Measurements from ENCODE around the gene FEZF1. TPM values are rescaled to one million over a fixed set of nuclear protein-coding genes. Genes with fewer than 3 reads are reported as not detected.
A peak's percentile ranks its signal among the peaks of the same experiment; 100 is the strongest.

Gene FEZF1
- total and polyA plus RNA-seq, 8 donors: not detected

DNA sequence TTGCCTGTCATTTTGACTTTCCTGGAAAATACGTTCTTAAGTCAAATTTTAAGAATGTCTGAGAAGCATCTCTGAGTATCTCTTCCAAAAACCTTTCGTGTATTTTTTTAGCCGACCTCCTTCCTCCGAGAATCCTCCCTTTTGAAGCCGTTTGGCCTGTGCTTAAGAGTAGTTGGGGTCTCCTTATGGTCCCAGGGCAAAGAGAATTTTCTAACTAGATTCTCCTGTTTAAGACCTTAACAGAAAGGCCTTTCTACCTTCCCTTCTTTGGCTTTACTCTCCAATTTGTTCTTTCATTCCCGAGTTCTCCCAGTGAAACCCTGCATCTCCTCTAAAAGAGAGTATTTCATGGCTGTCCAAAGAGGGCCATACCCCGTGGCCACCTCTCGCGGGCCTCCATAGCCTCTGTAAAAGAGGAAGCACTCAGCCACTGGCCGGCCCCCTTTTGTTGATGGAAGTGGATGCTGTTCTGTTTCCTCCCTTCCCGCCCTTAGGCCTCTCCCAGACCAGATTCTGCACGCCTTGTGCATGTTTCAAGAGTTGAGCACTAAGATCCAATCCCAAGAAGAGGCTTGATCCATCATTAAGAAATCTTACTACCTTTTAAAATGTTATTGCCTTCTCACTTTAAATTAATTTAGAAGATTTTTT, 6.6 kb upstream of the FEZF1 start:
- H3K36me3 ChIP-seq: no peaks in the 10 kb centered on the region
- H3K27me3 ChIP-seq: peaks cover 42 to 100% (median 97%) of the 10 kb centered on the region in 3 donors
- H3K4me3 ChIP-seq: peak overlapping the region in 1 of 4 donors; percentile 59
- 27 to 46% (median 30%) methylated on average over 12 of the region's 12 CpGs for WGBS, 5 donors
- H3K4me1 ChIP-seq: peaks cover 12 to 50% (median 33%) of the 10 kb centered on the region in 4 donors
- H3K9me3 ChIP-seq: peaks cover 0 to 7% (median 0%) of the 10 kb centered on the region in 4 donors
- DNase-seq: peak in 1 of 2 donors; percentile 21
- TF ChIP-seq POLR2AphosphoS5 (IDR thresholded peaks at IDR 0.05) (no peak), EP300 (IDR thresholded peaks at IDR 0.05) (no peak), POLR2A (IDR thresholded peaks at IDR 0.05) (no peak)
- TF ChIP-seq, protein P1, sequence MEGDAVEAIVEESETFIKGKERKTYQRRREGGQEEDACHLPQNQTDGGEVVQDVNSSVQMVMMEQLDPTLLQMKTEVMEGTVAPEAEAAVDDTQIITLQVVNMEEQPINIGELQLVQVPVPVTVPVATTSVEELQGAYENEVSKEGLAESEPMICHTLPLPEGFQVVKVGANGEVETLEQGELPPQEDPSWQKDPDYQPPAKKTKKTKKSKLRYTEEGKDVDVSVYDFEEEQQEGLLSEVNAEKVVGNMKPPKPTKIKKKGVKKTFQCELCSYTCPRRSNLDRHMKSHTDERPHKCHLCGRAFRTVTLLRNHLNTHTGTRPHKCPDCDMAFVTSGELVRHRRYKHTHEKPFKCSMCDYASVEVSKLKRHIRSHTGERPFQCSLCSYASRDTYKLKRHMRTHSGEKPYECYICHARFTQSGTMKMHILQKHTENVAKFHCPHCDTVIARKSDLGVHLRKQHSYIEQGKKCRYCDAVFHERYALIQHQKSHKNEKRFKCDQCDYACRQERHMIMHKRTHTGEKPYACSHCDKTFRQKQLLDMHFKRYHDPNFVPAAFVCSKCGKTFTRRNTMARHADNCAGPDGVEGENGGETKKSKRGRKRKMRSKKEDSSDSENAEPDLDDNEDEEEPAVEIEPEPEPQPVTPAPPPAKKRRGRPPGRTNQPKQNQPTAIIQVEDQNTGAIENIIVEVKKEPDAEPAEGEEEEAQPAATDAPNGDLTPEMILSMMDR (IDR thresholded peaks at IDR 0.05): no peak
- no peak overlapping the region for H3K27ac ChIP-seq
- intact Hi-C loops (cut with DNase I; ENCODE audit: low total_unique reads): no loop called here

DNA sequence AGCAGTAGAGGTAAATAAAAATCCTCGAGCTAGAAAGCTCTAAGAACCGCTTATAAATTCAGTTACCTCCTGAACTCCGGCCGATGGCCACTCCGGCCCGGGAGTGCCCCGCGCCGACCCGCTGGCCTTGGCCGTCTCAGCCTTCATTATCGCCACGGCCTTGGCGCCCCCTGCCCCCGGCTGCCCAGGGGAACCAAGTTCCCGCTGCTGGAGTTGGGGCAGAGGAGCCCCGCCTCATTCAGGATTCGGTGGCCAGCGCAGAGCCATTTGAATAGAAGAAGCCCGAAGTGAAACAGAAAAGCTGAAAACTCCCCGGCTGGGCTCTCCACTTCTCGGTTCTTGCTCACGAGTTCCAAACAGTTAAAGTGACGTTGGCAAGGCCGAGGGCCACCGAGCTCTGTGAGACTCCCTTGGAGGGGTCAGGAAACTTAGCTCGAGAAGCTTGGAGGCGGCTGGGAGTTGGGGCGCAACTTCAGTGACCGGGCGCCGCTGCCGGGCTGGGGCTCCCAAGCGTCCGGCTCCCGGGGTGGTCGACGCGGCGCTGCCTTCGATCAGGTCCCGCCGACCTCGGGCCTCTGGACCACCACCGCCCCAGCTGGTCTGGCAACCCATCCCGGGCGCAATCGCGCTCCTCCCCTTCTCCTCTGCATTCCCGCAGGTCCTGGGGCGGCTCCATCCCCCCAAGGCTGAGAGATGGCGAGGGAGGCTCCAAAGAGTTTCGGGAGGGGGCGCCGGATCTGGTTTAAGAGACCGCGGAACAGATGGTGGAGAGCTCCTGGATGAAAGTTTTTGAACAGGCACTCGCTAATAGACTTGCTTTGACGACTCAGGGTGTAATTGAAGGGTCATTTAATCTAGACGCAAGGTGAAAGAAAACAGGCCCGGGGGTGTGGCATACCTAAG, 5.8 kb upstream of the FEZF1 start:
- Histone ChIP-seq H3K27ac (no peak overlapping the region), H3K4me1 (peaks cover 19 to 52% (median 36%) of the 10 kb centered on the region in 4 donors), H3K36me3 (no peaks in the 10 kb centered on the region), H3K9me3 (peaks cover 0 to 7% (median 0%) of the 10 kb centered on the region in 4 donors), H3K4me3 (peak overlapping the region; percentile 35 to 59 (median 40)), H3K27me3 (peaks cover 43 to 100% (median 97%) of the 10 kb centered on the region in 3 donors)
- TF ChIP-seq POLR2AphosphoS5 (IDR thresholded peaks at IDR 0.05) (no peak), EP300 (IDR thresholded peaks at IDR 0.05) (no peak), POLR2A (IDR thresholded peaks at IDR 0.05) (no peak)
- TF ChIP-seq, protein P1 (IDR thresholded peaks at IDR 0.05): no peak
- intact Hi-C loops (cut with DNase I; ENCODE audit: low total_unique reads): no loop called here
- WGBS, 5 donors: 2 to 6% (median 5%) methylated on average over 22 to 61 of the region's 61 CpGs
- peak in 1 of 2 donors; percentile 53 for DNase-seq

DNA sequence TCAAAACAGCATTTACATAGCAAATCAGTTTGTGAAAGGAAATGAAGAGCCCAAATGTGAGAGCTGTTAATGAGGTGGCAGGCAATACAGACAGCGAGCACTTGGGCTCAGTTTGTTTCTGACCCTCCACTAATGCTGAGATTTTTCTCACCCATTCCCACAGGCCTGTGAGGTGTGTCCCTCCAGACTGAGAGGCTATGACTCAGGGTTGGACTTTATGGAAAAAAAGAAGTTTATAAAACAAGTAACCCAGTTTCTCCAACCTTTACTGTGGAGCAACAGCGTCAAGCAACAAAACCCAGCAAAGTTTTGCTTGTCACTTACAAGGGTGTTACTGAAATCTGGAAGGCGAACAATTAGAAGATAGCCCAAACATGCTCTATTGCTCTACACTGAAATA, 4.9 kb upstream of the FEZF1 start:
- intact Hi-C loops (cut with DNase I; ENCODE audit: low total_unique reads): no loop called here
- peaks cover 27 to 56% (median 42%) of the 10 kb centered on the region in 4 donors for H3K4me1 ChIP-seq
- 26 to 38% (median 33%) methylated on average over 3 of the region's 3 CpGs for WGBS, 5 donors
- peaks cover 38 to 100% (median 97%) of the 10 kb centered on the region in 3 donors for H3K27me3 ChIP-seq
- H3K27ac ChIP-seq: no peak overlapping the region
- no peak overlapping the region for H3K4me3 ChIP-seq
- TF ChIP-seq POLR2A (IDR thresholded peaks at IDR 0.05) (no peak), EP300 (IDR thresholded peaks at IDR 0.05) (no peak), POLR2AphosphoS5 (IDR thresholded peaks at IDR 0.05) (no peak)
- TF ChIP-seq, protein P1 (IDR thresholded peaks at IDR 0.05): no peak
- peaks cover 0 to 7% (median 0%) of the 10 kb centered on the region in 4 donors for H3K9me3 ChIP-seq
- H3K36me3 ChIP-seq: no peaks in the 10 kb centered on the region
- no peak for DNase-seq

DNA sequence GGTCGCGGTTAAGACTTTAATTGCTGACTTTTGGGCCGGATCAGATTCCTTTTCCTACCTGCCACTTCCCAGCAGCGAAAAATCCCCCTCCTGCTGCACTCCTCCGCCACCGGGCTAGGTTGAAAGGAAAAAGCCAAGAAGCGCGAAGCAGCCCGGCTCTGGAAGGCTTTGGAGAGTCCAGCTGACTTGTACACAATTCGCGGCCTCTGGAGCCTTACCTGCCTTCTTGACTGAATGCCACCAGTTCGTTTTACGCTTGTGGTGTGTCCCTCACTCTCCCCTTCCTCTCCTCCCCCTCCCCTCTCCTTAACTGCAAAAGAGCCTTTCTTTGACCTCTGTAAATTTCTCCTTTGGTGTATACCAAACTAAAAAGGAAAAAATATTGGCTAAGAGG, 2.7 kb upstream of the FEZF1 start:
- intact Hi-C loops (cut with DNase I; ENCODE audit: low total_unique reads): no loop called here
- H3K36me3 ChIP-seq: no peaks in the 10 kb centered on the region
- H3K27ac ChIP-seq: no peak overlapping the region
- no peak for TF ChIP-seq POLR2AphosphoS5 (IDR thresholded peaks at IDR 0.05)
- TF ChIP-seq, protein P1 (IDR thresholded peaks at IDR 0.05): no peak
- TF ChIP-seq EP300 (IDR thresholded peaks at IDR 0.05): no peak
- TF ChIP-seq POLR2A (IDR thresholded peaks at IDR 0.05): no peak
- DNase-seq: no peak
- H3K4me3 ChIP-seq: no peak overlapping the region
- peaks cover 27 to 66% (median 52%) of the 10 kb centered on the region in 4 donors for H3K4me1 ChIP-seq
- 12 to 23% (median 19%) methylated on average over 13 of the region's 13 CpGs for WGBS, 5 donors
- peaks cover 48 to 100% (median 98%) of the 10 kb centered on the region in 3 donors for H3K27me3 ChIP-seq
- H3K9me3 ChIP-seq: peaks cover 0 to 9% (median 4%) of the 10 kb centered on the region in 4 donors

All from stomach (tissue), 9 donors.